Mucosa of rectum (tissue), 2 donors: ENCODE measurements around the gene CTNND2.
"Not testable (repeated sequence)": the region's sequence is repeated elsewhere in the genome, so short reads cannot be mapped to it uniquely, and the experiment has no call there.

Experiments used
- H3K27ac ChIP-seq, 2 donors: one replicate each; pipeline ENCODE4 v1.7.0; 2013; ENCODE audit warnings: inconsistent platforms in 2 of 2, low read depth in 2 of 2, low read length in 2 of 2
- H3K27me3 ChIP-seq, 2 donors: one replicate each; pipeline ENCODE4 v1.7.0; 2013; ENCODE audit warnings: low read length in 2 of 2; ENCODE audit not compliant: control insufficient read depth in 2 of 2, insufficient read depth in 2 of 2
- H3K36me3 ChIP-seq, 2 donors: one replicate each; pipeline ENCODE4 v1.7.0; 2013; ENCODE audit warnings: low read length in 2 of 2; ENCODE audit not compliant: control insufficient read depth in 2 of 2, insufficient read depth in 2 of 2
- H3K4me1 ChIP-seq, 2 donors: one replicate each; pipeline ENCODE4 v1.7.0; 2013; ENCODE audit warnings: low read length in 2 of 2, mild to moderate bottlenecking in 1 of 2; ENCODE audit not compliant: control insufficient read depth in 2 of 2, insufficient read depth in 2 of 2
- H3K4me3 ChIP-seq, 2 donors: one replicate each; pipeline ENCODE4 v1.7.0; 2013; ENCODE audit warnings: low read length in 2 of 2
- H3K9ac ChIP-seq, 2 donors: one replicate each; pipeline ENCODE4 v1.7.0; 2013; ENCODE audit warnings: low read length in 2 of 2, low read depth in 1 of 2, mild to moderate bottlenecking in 1 of 2
- H3K9me3 ChIP-seq, 2 donors: one replicate each; pipeline ENCODE4 v1.7.0; 2013; ENCODE audit warnings: low read length in 2 of 2; ENCODE audit not compliant: control insufficient read depth in 2 of 2
- donor health status: healthy.
- donor health status: Normal muscosa, but diverticular disease.

Gene CTNND2

DNA sequence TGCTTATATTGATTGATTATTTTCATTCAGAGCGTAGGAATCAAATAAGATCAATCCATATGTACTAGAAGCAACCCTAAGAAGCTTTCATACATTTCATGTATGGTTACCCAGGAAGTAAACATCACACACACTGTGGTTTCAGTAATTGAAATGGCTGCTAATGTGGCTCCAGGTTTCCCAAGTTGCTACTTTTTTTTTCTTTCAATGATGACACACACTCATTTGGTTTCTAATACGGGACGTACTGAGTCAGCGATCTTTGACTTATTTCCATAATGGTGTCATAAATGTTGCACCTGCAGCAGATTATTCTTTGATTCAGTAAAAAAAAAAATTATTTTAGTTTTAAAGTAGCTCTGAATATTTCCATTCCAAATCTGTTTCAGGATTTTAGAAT, 248.6 kb downstream of the CTNND2 start:
- H3K36me3 ChIP-seq = no peaks in the 10 kb centered on the region
- H3K9ac ChIP-seq = no peak overlapping the region
- H3K27ac ChIP-seq = no peak overlapping the region
- no peaks in the 10 kb centered on the region for H3K4me1 ChIP-seq
- no peaks in the 10 kb centered on the region for H3K9me3 ChIP-seq
- no peaks in the 10 kb centered on the region for H3K27me3 ChIP-seq
- H3K4me3 ChIP-seq = no peak overlapping the region

DNA sequence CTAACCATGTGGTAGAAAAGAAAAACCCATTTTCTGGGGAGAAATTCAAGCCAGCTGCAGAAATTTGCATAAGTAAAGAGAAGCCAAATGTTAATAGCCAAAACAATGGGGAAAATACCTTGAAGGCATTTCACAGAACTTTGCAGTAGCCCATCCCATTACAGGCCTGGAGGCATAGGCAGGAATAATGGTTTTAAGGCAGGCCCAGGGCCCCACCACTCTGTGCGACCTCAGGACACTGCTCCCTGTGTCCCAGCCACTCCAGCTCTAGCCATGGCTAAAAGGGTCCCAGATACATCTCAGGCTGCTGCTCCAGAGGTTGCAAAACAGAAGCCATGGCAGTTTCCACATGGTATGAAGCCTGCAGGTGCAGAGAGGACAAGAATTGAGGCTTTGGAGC, 253.3 kb downstream of the CTNND2 start:
- Histone ChIP-seq H3K27me3 (no peaks in the 10 kb centered on the region), H3K9me3 (no peaks in the 10 kb centered on the region), H3K4me3 (no peak overlapping the region), H3K4me1 (no peaks in the 10 kb centered on the region), H3K36me3 (no peaks in the 10 kb centered on the region), H3K27ac (no peak overlapping the region), H3K9ac (no peak overlapping the region)

DNA sequence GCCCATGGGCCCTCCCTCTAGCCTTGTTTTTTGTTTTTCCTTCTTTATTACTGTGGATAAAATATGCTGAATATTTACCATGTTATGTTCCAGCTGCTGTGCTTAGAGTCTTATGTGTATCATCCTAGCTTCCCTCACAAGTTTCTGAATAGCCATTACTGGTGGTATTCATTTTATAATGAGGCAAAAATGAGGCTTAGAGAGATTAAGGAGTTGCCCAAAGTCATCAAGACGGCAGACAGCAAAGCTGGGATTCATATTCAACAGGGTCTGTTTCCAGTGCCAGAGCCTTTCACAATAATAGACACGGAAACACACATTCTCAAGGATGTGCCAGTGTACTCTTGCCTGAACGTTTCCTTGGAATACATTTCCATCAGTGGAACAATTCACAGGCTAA, 258.1 kb downstream of the CTNND2 start:
- Histone ChIP-seq H3K27me3 (no peaks in the 10 kb centered on the region), H3K27ac (no peak overlapping the region), H3K9me3 (no peaks in the 10 kb centered on the region), H3K36me3 (no peaks in the 10 kb centered on the region), H3K4me3 (no peak overlapping the region), H3K9ac (no peak overlapping the region), H3K4me1 (no peaks in the 10 kb centered on the region)

DNA sequence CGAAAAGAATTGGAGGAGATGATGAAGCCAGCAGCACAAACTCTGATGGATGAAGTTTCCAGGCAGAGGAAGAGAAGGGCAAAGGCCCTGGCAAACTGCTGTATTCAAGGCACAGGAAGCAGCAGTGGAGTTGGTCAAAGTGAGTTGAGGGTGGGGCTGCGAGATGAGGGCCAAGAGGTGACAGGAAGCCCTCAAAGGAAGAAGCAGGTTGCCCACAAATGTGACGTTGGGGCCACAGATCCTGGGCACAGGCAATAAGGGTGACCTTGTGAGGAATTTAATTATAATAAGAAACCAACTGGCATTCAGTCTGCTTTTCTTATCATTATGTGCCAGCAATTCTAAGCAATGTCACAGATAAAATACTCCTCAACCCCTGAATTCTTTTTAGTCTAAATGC, 261.8 kb downstream of the CTNND2 start:
- Histone ChIP-seq H3K27ac (no peak overlapping the region), H3K36me3 (no peaks in the 10 kb centered on the region), H3K4me3 (no peak overlapping the region), H3K9ac (no peak overlapping the region), H3K9me3 (no peaks in the 10 kb centered on the region), H3K27me3 (no peaks in the 10 kb centered on the region), H3K4me1 (no peaks in the 10 kb centered on the region)

DNA sequence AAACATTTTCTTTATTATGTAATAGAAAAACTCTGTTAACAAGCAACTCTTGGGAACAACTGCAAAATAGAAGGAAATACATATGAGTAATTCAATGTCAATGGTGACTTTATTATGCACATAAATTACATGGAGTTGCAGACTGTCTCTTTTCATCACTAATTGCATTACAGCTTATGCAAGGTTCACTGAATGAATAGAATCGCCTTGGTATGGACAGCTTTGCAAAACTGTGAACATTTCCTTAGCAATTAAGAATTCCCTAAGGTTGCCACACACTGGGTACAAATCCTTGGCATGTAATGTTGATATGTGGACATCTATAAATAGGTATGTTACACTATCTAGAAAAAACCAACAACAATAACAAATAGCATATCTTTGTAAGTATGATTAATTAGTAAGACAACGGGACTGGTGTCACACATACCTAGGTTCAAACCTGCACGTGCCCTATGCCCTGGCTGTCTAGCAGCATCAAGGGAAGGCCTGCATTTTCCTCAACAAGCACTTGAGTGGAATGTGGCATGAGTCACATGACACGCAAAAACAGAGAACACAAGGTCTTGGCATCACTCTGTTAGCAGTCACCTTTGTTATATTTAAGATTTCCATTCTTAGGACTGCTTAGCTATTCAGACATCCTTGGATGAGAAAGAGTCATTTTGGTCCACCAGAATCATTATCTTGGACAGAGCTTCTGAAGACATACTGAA, 263.9 kb downstream of the CTNND2 start:
- Histone ChIP-seq H3K27ac (no peak overlapping the region), H3K9me3 (no peaks in the 10 kb centered on the region), H3K4me1 (no peaks in the 10 kb centered on the region), H3K9ac (no peak overlapping the region), H3K4me3 (no peak overlapping the region), H3K36me3 (no peaks in the 10 kb centered on the region), H3K27me3 (no peaks in the 10 kb centered on the region)

DNA sequence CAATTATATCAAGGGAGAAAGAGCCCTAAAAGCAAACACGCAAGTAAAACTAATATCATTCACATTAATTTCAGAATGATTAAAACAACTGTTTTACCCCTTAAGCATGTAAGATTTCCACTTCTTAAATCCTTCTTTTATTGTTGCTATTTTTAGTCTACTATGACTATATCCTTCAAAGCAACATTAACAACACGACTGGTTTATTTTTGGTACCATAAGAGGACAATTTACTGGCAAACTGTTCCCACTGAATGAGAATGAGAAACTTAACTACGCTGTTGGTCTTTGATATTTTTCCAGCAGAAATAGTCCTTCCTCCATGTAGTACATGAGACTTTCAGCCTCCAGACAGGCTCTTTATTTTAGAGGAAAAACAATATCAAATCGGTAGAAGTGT, 281.5 kb downstream of the CTNND2 start:
- Histone ChIP-seq H3K9ac (no peak overlapping the region), H3K4me3 (no peak overlapping the region), H3K27me3 (no peaks in the 10 kb centered on the region), H3K4me1 (no peaks in the 10 kb centered on the region), H3K9me3 (no peaks in the 10 kb centered on the region), H3K36me3 (no peaks in the 10 kb centered on the region), H3K27ac (no peak overlapping the region)

DNA sequence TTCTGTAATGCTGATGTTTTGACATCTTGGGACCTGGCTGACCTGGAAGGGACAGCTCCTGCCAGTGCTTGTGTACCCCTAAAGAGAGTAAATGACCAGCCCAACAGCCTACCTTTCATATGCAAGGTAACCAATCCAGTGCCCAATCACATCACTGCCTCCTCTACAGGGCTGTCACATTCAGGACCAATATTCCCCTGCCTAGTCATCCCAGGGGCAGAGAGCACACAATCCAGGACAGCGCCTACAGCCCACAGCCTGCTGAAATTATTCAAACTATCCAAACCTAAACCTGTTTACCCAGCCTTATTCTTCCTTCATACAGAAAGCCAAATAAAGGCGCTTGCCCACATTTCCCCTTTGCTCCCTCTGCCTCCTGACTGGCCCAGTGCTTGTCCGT, 284.1 kb downstream of the CTNND2 start:
- Histone ChIP-seq H3K4me1 (no peaks in the 10 kb centered on the region), H3K27me3 (no peaks in the 10 kb centered on the region), H3K36me3 (no peaks in the 10 kb centered on the region), H3K9me3 (no peaks in the 10 kb centered on the region), H3K9ac (no peak overlapping the region), H3K27ac (no peak overlapping the region), H3K4me3 (no peak overlapping the region)

DNA sequence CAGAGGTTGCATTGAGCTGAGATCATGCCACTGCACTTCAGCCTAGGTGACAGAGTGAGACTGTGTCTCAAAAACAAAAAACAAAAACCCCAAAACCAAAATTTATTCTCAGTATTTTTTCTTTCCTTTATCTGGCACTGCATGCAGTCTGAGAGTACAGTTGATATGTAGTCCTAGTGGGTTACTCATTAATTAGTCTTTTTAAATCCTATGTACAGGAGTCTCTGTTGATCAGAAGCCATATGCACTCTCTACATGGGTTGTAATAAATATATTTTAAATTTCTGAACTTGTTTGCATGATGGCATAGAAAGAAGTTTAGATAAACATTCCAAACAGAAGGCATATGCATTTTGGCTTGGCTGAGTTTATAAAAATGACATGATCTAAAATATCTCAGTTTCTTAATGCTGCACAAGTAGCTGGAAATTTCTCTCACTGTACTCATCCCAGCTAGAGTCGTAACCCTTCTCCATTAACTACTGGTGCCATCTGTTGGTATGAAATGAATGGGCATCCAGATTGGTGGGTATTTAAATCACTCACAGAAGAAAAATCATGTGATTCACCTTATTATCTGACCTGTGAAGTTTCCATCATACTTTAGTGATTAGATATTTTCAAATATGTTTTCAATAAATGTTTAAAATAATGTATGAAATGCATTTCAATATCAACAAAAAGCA, 284.8 kb downstream of the CTNND2 start:
- Histone ChIP-seq H3K36me3 (no peaks in the 10 kb centered on the region), H3K4me1 (no peaks in the 10 kb centered on the region), H3K9me3 (no peaks in the 10 kb centered on the region), H3K4me3 (no peak overlapping the region), H3K27ac (no peak overlapping the region), H3K9ac (no peak overlapping the region), H3K27me3 (no peaks in the 10 kb centered on the region)

DNA sequence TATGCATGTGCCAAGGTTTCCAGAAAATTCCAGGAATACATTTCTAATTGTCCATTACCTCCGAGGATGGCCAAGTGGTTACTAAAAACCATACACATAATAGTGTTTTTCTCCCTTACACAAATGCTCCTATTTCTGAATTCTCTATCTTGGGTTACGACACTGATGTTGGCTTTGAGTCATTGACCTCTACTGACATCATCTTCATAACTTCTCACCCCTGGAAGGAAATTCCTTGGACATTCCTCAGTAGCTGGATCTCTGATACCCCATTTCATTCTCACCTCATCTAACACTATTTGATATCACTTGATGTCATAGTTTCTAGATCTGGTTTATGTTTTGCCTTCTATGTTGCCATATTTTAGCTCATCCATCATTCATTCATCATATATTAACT, 287.2 kb downstream of the CTNND2 start:
- Histone ChIP-seq H3K4me3 (no peak overlapping the region), H3K9ac (no peak overlapping the region), H3K9me3 (no peaks in the 10 kb centered on the region), H3K27ac (no peak overlapping the region), H3K27me3 (no peaks in the 10 kb centered on the region), H3K36me3 (no peaks in the 10 kb centered on the region), H3K4me1 (no peaks in the 10 kb centered on the region)

DNA sequence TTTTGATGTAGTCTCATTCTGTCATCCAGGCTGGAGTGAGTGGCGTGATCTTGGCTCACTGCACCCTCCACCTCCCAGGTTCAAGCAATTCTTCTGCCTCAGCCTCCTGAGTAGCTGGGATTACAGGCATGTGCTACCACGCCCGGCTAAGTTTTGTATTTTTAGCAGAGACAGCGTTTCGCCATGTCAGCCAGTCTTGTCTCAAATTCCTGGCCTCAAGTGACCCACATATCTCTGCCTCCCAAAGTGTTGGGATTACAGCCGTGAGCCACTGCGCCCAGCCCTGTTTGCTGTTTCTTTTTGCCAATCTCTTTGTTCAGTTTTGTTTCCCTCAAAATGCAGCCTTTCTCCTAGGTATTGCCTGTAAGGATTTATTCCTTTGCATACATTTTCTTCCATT, 287.6 kb downstream of the CTNND2 start:
- not testable (repeated sequence) for H3K9me3 ChIP-seq, H3K4me1 ChIP-seq, H3K36me3 ChIP-seq, H3K9ac ChIP-seq, H3K27ac ChIP-seq, H3K27me3 ChIP-seq, H3K4me3 ChIP-seq
